Naive B cell (primary cell): Measurements from ENCODE around the gene TNFRSF19. TPM values are rescaled to one million over a fixed set of nuclear protein-coding genes. Genes with fewer than 3 reads are reported as not detected.

Experiments used
- ATAC-seq, 2 donors: fragments of 150-1000 bp; cut with Tn5 transposase; 2 replicates each; pipeline ENCODE4 v1.10.0; 2021; ENCODE audit warnings: low read depth in 2 of 2, mild to moderate bottlenecking in 2 of 2, moderate library complexity in 2 of 2
- DNase-seq: peaks from one replicate; pipeline ENCODE4 v3.0.0; 2022
- H3K27ac Mint-ChIP-seq, 6 donors: one replicate each; pipeline ENCODE4 v1.8.0; 2020 to 2022; ENCODE audit warnings: mild to moderate bottlenecking in 6 of 6, mixed read lengths in 6 of 6, moderate library complexity in 5 of 6, inconsistent platforms in 2 of 6
- H3K27me3 Mint-ChIP-seq, 3 donors: one replicate each; pipeline ENCODE4 v1.8.0; 2021 to 2022; ENCODE audit warnings: mixed read lengths in 3 of 3, mild to moderate bottlenecking in 1 of 3
- H3K36me3 Mint-ChIP-seq, 2 donors: one replicate each; pipeline ENCODE4 v1.8.0; 2020 to 2022; ENCODE audit warnings: mixed read lengths in 2 of 2, inconsistent platforms in 1 of 2, mild to moderate bottlenecking in 1 of 2
- H3K4me1 Mint-ChIP-seq, 3 donors: one replicate each; pipeline ENCODE4 v1.8.0; 2020 to 2022; ENCODE audit warnings: mixed read lengths in 3 of 3, inconsistent platforms in 1 of 3, mild to moderate bottlenecking in 1 of 3, moderate library complexity in 1 of 3
- H3K4me3 Mint-ChIP-seq, 8 donors: one replicate each; pipeline ENCODE4 v1.8.0; 2020 to 2022; ENCODE audit warnings: mild to moderate bottlenecking in 8 of 8, mixed read lengths in 8 of 8, moderate library complexity in 8 of 8, inconsistent platforms in 2 of 8
- H3K9me3 Mint-ChIP-seq, 7 donors: one replicate each; pipeline ENCODE4 v1.8.0; 2020 to 2022; ENCODE audit warnings: mixed read lengths in 7 of 7, mild to moderate bottlenecking in 5 of 7, inconsistent platforms in 2 of 7, moderate library complexity in 1 of 7
- polyA plus RNA-seq, 6 donors: library from polyadenylated mRNA; unstranded; fragments of 300-500 nt; fragmentation: Illumina TruSeq; gene quantifications; one replicate each; pipeline ENCODE4 v1.2.3, GENCODE V29; 2021; ENCODE audit warnings: low read depth in 6 of 6

TNFRSF19 gene
- polyA plus RNA-seq, 6 donors from 2014 or later, result 0.54 to 1.9 (median 1.3) TPM; not detected in 2

GRCh38 chr13:23680845-23681669, 110.8 kb downstream of the TNFRSF19 start:
- DNase-seq (no peak), ATAC-seq (no peak)
- H3K27ac Mint-ChIP-seq, result no peak overlapping the region
- no peaks in the 10 kb centered on the region for H3K4me1 Mint-ChIP-seq
- H3K9me3 Mint-ChIP-seq, result peaks cover 0 to 47% (median 21%) of the 10 kb centered on the region in 7 donors
- H3K27me3 Mint-ChIP-seq, result peaks cover 13 to 40% (median 18%) of the 10 kb centered on the region in 3 donors
- H3K4me3 Mint-ChIP-seq, result no peak overlapping the region
- peaks cover 0 to 5% of the 10 kb centered on the region in 2 donors for H3K36me3 Mint-ChIP-seq

- no peaks in the 10 kb centered on the region for H3K4me1 Mint-ChIP-seq
- peaks cover 13 to 31% (median 19%) of the 10 kb centered on the region in 3 donors for H3K27me3 Mint-ChIP-seq
- no peak for ATAC-seq
Measured at GRCh38 chr13:23683084-23683483, 112.9 kb downstream of the TNFRSF19 start.

GRCh38 chr13:23684647-23685046, 114.4 kb downstream of the TNFRSF19 start:
- Mint-ChIP-seq H3K27ac (no peak overlapping the region), H3K4me3 (no peak overlapping the region), H3K36me3 (peaks cover 0 to 5% of the 10 kb centered on the region in 2 donors), H3K4me1 (no peaks in the 10 kb centered on the region), H3K27me3 (peaks cover 7 to 23% (median 18%) of the 10 kb centered on the region in 3 donors), H3K9me3 (peaks cover 0 to 40% (median 21%) of the 10 kb centered on the region in 7 donors)
- ATAC-seq, result no peak
- no peak for DNase-seq

More at GRCh38 chr13:23683084-23683483, 112.9 kb downstream of the TNFRSF19 start:
- H3K4me3 Mint-ChIP-seq, result no peak overlapping the region
- H3K9me3 Mint-ChIP-seq, result peaks cover 0 to 40% (median 21%) of the 10 kb centered on the region in 7 donors
- no peak for DNase-seq
- peaks cover 0 to 5% of the 10 kb centered on the region in 2 donors for H3K36me3 Mint-ChIP-seq
- H3K27ac Mint-ChIP-seq, result no peak overlapping the region

- peaks cover 0 to 5% of the 10 kb centered on the region in 2 donors for H3K36me3 Mint-ChIP-seq
- H3K4me3 Mint-ChIP-seq, result no peak overlapping the region
- H3K27me3 Mint-ChIP-seq, result peaks cover 0 to 15% (median 14%) of the 10 kb centered on the region in 3 donors
- ATAC-seq (no peak), DNase-seq (no peak)
- peaks cover 0 to 40% (median 21%) of the 10 kb centered on the region in 7 donors for H3K9me3 Mint-ChIP-seq
- no peaks in the 10 kb centered on the region for H3K4me1 Mint-ChIP-seq
- H3K27ac Mint-ChIP-seq, result no peak overlapping the region
Measured at GRCh38 chr13:23685416-23685815, 115.2 kb downstream of the TNFRSF19 start.

- no peaks in the 10 kb centered on the region for H3K4me1 Mint-ChIP-seq
- H3K27me3 Mint-ChIP-seq, result peaks cover 0 to 9% (median 5%) of the 10 kb centered on the region in 3 donors
- ATAC-seq (no peak), DNase-seq (no peak)
- peaks cover 0 to 40% (median 20%) of the 10 kb centered on the region in 7 donors for H3K9me3 Mint-ChIP-seq
- H3K36me3 Mint-ChIP-seq, result peaks cover 0 to 4% of the 10 kb centered on the region in 2 donors
- H3K4me3 Mint-ChIP-seq, result no peak overlapping the region
- H3K27ac Mint-ChIP-seq, result no peak overlapping the region
Measured at GRCh38 chr13:23686948-23687347, 116.7 kb downstream of the TNFRSF19 start.

GRCh38 chr13:23687614-23688013, 117.4 kb downstream of the TNFRSF19 start:
- Mint-ChIP-seq H3K4me3 (no peak overlapping the region), H3K4me1 (no peaks in the 10 kb centered on the region), H3K27me3 (peaks cover 0 to 9% (median 4%) of the 10 kb centered on the region in 3 donors), H3K36me3 (no peaks in the 10 kb centered on the region), H3K27ac (no peak overlapping the region), H3K9me3 (peaks cover 0 to 34% (median 19%) of the 10 kb centered on the region in 7 donors)
- no peak for ATAC-seq
- no peak for DNase-seq

GRCh38 chr13:23688336-23688735, 118.1 kb downstream of the TNFRSF19 start:
- H3K36me3 Mint-ChIP-seq, result no peaks in the 10 kb centered on the region
- no peak overlapping the region for H3K27ac Mint-ChIP-seq
- no peaks in the 10 kb centered on the region for H3K4me1 Mint-ChIP-seq
- H3K4me3 Mint-ChIP-seq, result no peak overlapping the region
- ATAC-seq (no peak), DNase-seq (no peak)
- H3K27me3 Mint-ChIP-seq, result peaks cover 0 to 9% (median 0%) of the 10 kb centered on the region in 3 donors
- H3K9me3 Mint-ChIP-seq, result peaks cover 0 to 28% (median 17%) of the 10 kb centered on the region in 7 donors

- DNase-seq, result no peak
- H3K4me3 Mint-ChIP-seq, result no peak overlapping the region
- H3K9me3 Mint-ChIP-seq, result peaks cover 0 to 5% (median 3%) of the 10 kb centered on the region in 7 donors
Measured at GRCh38 chr13:23690668-23691067, 120.5 kb downstream of the TNFRSF19 start.

GRCh38 chr13:23692816-23693215, 122.6 kb downstream of the TNFRSF19 start:
- ATAC-seq, result no peak
- Mint-ChIP-seq H3K4me1 (peaks cover 17 to 19% (median 17%) of the 10 kb centered on the region in 3 donors), H3K27me3 (peaks cover 0 to 6% (median 0%) of the 10 kb centered on the region in 3 donors), H3K36me3 (no peaks in the 10 kb centered on the region), H3K27ac (peak overlapping the region in 1 of 6 donors; percentile 27), H3K4me3 (no peak overlapping the region), H3K9me3 (no peaks in the 10 kb centered on the region)
- no peak for DNase-seq

More at GRCh38 chr13:23690668-23691067, 120.5 kb downstream of the TNFRSF19 start:
- H3K27ac Mint-ChIP-seq, result no peak overlapping the region
- no peak for ATAC-seq
- no peaks in the 10 kb centered on the region for H3K36me3 Mint-ChIP-seq
- H3K4me1 Mint-ChIP-seq, result peaks cover 2 to 5% (median 4%) of the 10 kb centered on the region in 3 donors
- H3K27me3 Mint-ChIP-seq, result peaks cover 0 to 9% (median 0%) of the 10 kb centered on the region in 3 donors

- DNase-seq (no peak), ATAC-seq (no peak)
- H3K36me3 Mint-ChIP-seq, result no peaks in the 10 kb centered on the region
- H3K4me3 Mint-ChIP-seq, result peak overlapping the region in 5 of 8 donors; percentile 33 to 70 (median 59)
- peaks cover 17 to 21% (median 17%) of the 10 kb centered on the region in 3 donors for H3K4me1 Mint-ChIP-seq
- no peaks in the 10 kb centered on the region for H3K9me3 Mint-ChIP-seq
- H3K27me3 Mint-ChIP-seq, result peaks cover 0 to 7% (median 4%) of the 10 kb centered on the region in 3 donors
- H3K27ac Mint-ChIP-seq, result no peak overlapping the region
Measured at GRCh38 chr13:23695196-23695595, 125.0 kb downstream of the TNFRSF19 start.

GRCh38 chr13:23695711-23696464, 125.7 kb downstream of the TNFRSF19 start:
- DNase-seq, result peak; percentile 79
- peaks cover 0 to 1% (median 0%) of the 10 kb centered on the region in 7 donors for H3K9me3 Mint-ChIP-seq
- H3K36me3 Mint-ChIP-seq, result no peaks in the 10 kb centered on the region
- peak; percentile 88 to 91 for ATAC-seq
- H3K27ac Mint-ChIP-seq, result peak overlapping the region; percentile 79 to 97 (median 96)
- H3K27me3 Mint-ChIP-seq, result peaks cover 0 to 14% (median 11%) of the 10 kb centered on the region in 3 donors
- peak overlapping the region; percentile 20 to 90 (median 85) for H3K4me3 Mint-ChIP-seq
- peaks cover 17 to 21% (median 17%) of the 10 kb centered on the region in 3 donors for H3K4me1 Mint-ChIP-seq

GRCh38 chr13:23696610-23697009, 126.4 kb downstream of the TNFRSF19 start:
- DNase-seq (no peak), ATAC-seq (no peak)
- peaks cover 0 to 1% (median 0%) of the 10 kb centered on the region in 7 donors for H3K9me3 Mint-ChIP-seq
- peak overlapping the region in 4 of 8 donors; percentile 55 to 90 (median 84) for H3K4me3 Mint-ChIP-seq
- H3K36me3 Mint-ChIP-seq, result no peaks in the 10 kb centered on the region
- peaks cover 17 to 21% (median 17%) of the 10 kb centered on the region in 3 donors for H3K4me1 Mint-ChIP-seq
- H3K27me3 Mint-ChIP-seq, result peaks cover 4 to 18% (median 17%) of the 10 kb centered on the region in 3 donors
- H3K27ac Mint-ChIP-seq, result peak overlapping the region in 3 of 6 donors; percentile 79 to 97 (median 93)

- Mint-ChIP-seq H3K4me3 (peak overlapping the region in 1 of 8 donors; percentile 20), H3K9me3 (peaks cover 0 to 1% (median 0%) of the 10 kb centered on the region in 7 donors), H3K4me1 (peaks cover 17 to 21% (median 17%) of the 10 kb centered on the region in 3 donors), H3K27ac (peak overlapping the region in 1 of 6 donors; percentile 57), H3K27me3 (peaks cover 15 to 27% (median 23%) of the 10 kb centered on the region in 3 donors), H3K36me3 (no peaks in the 10 kb centered on the region)
- ATAC-seq (no peak), DNase-seq (no peak)
Measured at GRCh38 chr13:23697772-23698313, 127.6 kb downstream of the TNFRSF19 start.
